Trophoblast cell (in vitro differentiated cells and primary cell): Measurements from ENCODE around the gene SLC13A3.

ENCODE experiments used
- DNase-seq, 2 donors: peaks; one replicate each; pipeline ENCODE4 v3.0.0-alpha.2; 2016
- H2AFZ ChIP-seq: 2 replicates; pipeline ENCODE4 v1.6.1; 2013; ENCODE audit warnings: low read length, moderate library complexity, mild to moderate bottlenecking; ENCODE audit not compliant: insufficient read depth, poor library complexity
- H2AK5ac ChIP-seq: 2 replicates; pipeline ENCODE4 v1.6.1; 2013; ENCODE audit warnings: mild to moderate bottlenecking, low read length
- H2BK120ac ChIP-seq: 2 replicates; pipeline ENCODE4 v1.6.1; 2013; ENCODE audit warnings: low read length, mild to moderate bottlenecking, moderate library complexity; ENCODE audit not compliant: insufficient read depth, poor library complexity
- H2BK12ac ChIP-seq: 2 replicates; pipeline ENCODE4 v1.6.1; 2013; ENCODE audit warnings: mild to moderate bottlenecking, low read length, moderate library complexity
- H2BK5ac ChIP-seq: 2 replicates; pipeline ENCODE4 v1.6.1; 2013; ENCODE audit warnings: low read length, low read depth, moderate library complexity, mild to moderate bottlenecking; ENCODE audit not compliant: poor library complexity
- H3K14ac ChIP-seq: 2 replicates; pipeline ENCODE4 v1.6.1; 2013; ENCODE audit warnings: mild to moderate bottlenecking, low read length
- H3K18ac ChIP-seq: 2 replicates; pipeline ENCODE4 v1.6.1; 2013; ENCODE audit warnings: mild to moderate bottlenecking, low read length
- H3K23ac ChIP-seq: 2 replicates; pipeline ENCODE4 v1.6.1; 2013; ENCODE audit warnings: low read length
- H3K27ac ChIP-seq: 2 replicates; pipeline ENCODE4 v1.5.1; 2013; ENCODE audit warnings: low read depth, mild to moderate bottlenecking, inconsistent platforms, low read length, moderate library complexity
- H3K27me3 ChIP-seq: 2 replicates; pipeline ENCODE4 v1.6.1; 2013; ENCODE audit warnings: inconsistent platforms, mild to moderate bottlenecking, low read length, moderate library complexity; ENCODE audit not compliant: insufficient read depth
- H3K36me3 ChIP-seq, 2 experiments: 1 replicate in 1 of 2; 2 replicates in 1 of 2; pipeline ENCODE4 v1.6.1; 2013; ENCODE audit warnings: low read length in 2 of 2, mild to moderate bottlenecking in 2 of 2, moderate library complexity in 1 of 2; ENCODE audit not compliant: insufficient read depth in 2 of 2, control insufficient read depth in 1 of 2
- H3K4ac ChIP-seq: 2 replicates; pipeline ENCODE4 v1.6.1; 2013; ENCODE audit warnings: low read depth, mild to moderate bottlenecking, low read length, moderate library complexity
- H3K4me1 ChIP-seq, 2 experiments: 1 replicate in 1 of 2; 2 replicates in 1 of 2; pipeline ENCODE4 v1.6.1; 2013; ENCODE audit warnings: low read length in 2 of 2, mild to moderate bottlenecking in 2 of 2, moderate library complexity in 1 of 2; ENCODE audit not compliant: insufficient read depth in 2 of 2, control insufficient read depth in 1 of 2
- H3K4me2 ChIP-seq: 2 replicates; pipeline ENCODE4 v1.6.1; 2013; ENCODE audit warnings: inconsistent platforms, mild to moderate bottlenecking, low read length, moderate library complexity
- H3K4me3 ChIP-seq: 2 replicates; pipeline ENCODE4 v1.5.1; 2013; ENCODE audit warnings: mild to moderate bottlenecking, low read depth, low read length, inconsistent platforms
- H3K79me1 ChIP-seq: one replicate; pipeline ENCODE4 v1.6.1; 2013; ENCODE audit warnings: low read length
- H3K79me2 ChIP-seq: 2 replicates; pipeline ENCODE4 v1.6.1; 2013; ENCODE audit warnings: low read length, mild to moderate bottlenecking; ENCODE audit not compliant: control insufficient read depth, insufficient read depth, poor library complexity
- H3K9ac ChIP-seq: 2 replicates; pipeline ENCODE4 v1.6.1; 2013; ENCODE audit warnings: mild to moderate bottlenecking, low read length
- H3K9me3 ChIP-seq: 2 replicates; pipeline ENCODE4 v1.6.1; 2013; ENCODE audit warnings: low read depth, mild to moderate bottlenecking, control low read depth, inconsistent platforms, low read length; ENCODE audit not compliant: insufficient read depth
- H4K12ac ChIP-seq: 2 replicates; pipeline ENCODE4 v1.6.1; 2013; ENCODE audit warnings: low read depth, mild to moderate bottlenecking, low read length, moderate library complexity
- H4K8ac ChIP-seq: 2 replicates; pipeline ENCODE4 v1.6.1; 2013; ENCODE audit warnings: low read depth, mild to moderate bottlenecking, low read length, moderate library complexity
- H4K91ac ChIP-seq: one replicate; pipeline ENCODE4 v1.6.1; 2013; ENCODE audit warnings: low read depth, mild to moderate bottlenecking, low read length, moderate library complexity
- WGBS: extraction: QIAGEN DNeasy Blood & Tissue Kit; methylation state at CpG from one replicate; pipeline ENCODE4 v1.1.7; 2013; ENCODE audit warnings: missing lambda C conversion rate; ENCODE audit not compliant: insufficient read length, insufficient coverage; ENCODE audit errors: extremely low coverage; 5-methylcytosine and 5-hydroxymethylcytosine counted together

The SLC13A3 gene

DNA sequence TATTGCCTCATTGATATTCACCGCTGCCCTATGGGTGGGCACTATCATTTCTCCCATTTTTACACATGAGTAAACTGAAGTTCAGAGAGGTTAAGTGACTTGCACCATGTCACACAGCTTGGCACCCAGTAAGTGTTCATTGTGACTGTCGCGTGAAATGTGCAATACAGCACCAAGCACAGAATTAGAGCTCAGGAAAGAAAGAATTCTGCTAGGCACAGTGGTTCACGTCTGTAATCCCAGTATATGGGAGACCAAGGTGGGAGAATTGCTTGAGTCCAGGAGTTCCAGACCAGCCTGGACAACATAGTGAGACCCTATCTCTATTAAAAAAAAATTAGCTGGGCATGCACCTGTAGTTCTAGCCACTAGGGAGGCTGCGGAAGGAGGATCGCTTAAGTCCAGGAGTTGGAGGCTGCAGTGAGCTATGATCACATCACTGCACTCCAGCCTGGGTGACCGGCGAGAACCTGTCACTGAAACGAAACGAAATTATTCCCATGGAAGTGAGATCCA, 626 bp downstream of the SLC13A3 start:
- Histone ChIP-seq H4K91ac (no peak overlapping the region), H3K27ac (no peak overlapping the region), H2BK12ac (no peak overlapping the region), H3K79me2 (no peaks in the 10 kb centered on the region), H2BK5ac (no peak overlapping the region), H3K4me1 (peaks cover 0 to 6% of the 10 kb centered on the region in 2 experiments), H3K27me3 (peaks cover 3% of the 10 kb centered on the region), H3K9me3 (peaks cover 1% of the 10 kb centered on the region), H3K4ac (no peak overlapping the region), H2BK120ac (no peak overlapping the region), H3K4me3 (no peak overlapping the region), H2AFZ (no peak overlapping the region), H3K79me1 (no peaks in the 10 kb centered on the region), H3K36me3 (no peaks in the 10 kb centered on the region), H3K23ac (no peak overlapping the region), H4K8ac (no peak overlapping the region), H3K4me2 (no peak overlapping the region), H4K12ac (no peak overlapping the region), H2AK5ac (no peak overlapping the region), H3K14ac (no peak overlapping the region), H3K9ac (no peak overlapping the region), H3K18ac (no peak overlapping the region)
- no CpG with 5 or more reads among the region's 10 CpGs for WGBS
- DNase-seq: peak; percentile 11 to 40

DNA sequence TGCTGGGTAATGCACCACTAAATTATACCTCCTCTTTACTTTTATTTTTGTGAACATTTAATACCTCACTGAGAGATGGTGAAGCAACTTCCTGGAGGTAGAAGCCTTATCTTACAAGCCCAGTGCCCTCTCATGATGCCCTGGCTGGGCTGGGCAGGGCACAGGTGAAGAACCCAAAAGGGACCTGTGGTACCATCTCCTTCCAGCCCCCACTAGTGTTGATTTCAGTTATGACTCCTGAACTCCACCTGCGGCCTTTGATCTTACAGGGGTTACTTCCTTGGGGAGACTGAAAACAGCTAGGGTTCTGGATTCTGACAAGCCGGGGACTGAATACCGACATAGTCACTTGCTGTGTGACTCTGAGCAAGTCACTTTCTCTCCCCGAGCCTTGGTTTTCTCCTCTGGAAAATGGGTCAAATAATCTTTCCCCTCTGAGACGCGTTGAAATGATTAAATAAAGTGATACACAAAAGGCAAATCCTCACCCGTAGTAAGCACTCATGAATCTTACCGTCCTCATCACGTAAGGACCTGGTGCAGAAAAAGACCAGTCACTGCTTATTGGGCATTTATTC, 1.2 kb downstream of the SLC13A3 start:
- no CpG with 5 or more reads among the region's 9 CpGs for WGBS
- Histone ChIP-seq H2BK5ac (no peak overlapping the region), H2BK12ac (no peak overlapping the region), H3K9ac (no peak overlapping the region), H2AFZ (no peak overlapping the region), H3K79me2 (no peaks in the 10 kb centered on the region), H3K4me1 (peaks cover 0 to 6% of the 10 kb centered on the region in 2 experiments), H3K79me1 (no peaks in the 10 kb centered on the region), H3K14ac (no peak overlapping the region), H4K91ac (no peak overlapping the region), H3K23ac (no peak overlapping the region), H4K8ac (no peak overlapping the region), H3K36me3 (no peaks in the 10 kb centered on the region), H3K4ac (no peak overlapping the region), H3K27ac (no peak overlapping the region), H3K27me3 (peaks cover 3% of the 10 kb centered on the region), H3K18ac (no peak overlapping the region), H3K4me3 (no peak overlapping the region), H3K4me2 (no peak overlapping the region), H2BK120ac (no peak overlapping the region), H2AK5ac (no peak overlapping the region), H4K12ac (no peak overlapping the region), H3K9me3 (peaks cover 1% of the 10 kb centered on the region)
- DNase-seq: no peak

DNA sequence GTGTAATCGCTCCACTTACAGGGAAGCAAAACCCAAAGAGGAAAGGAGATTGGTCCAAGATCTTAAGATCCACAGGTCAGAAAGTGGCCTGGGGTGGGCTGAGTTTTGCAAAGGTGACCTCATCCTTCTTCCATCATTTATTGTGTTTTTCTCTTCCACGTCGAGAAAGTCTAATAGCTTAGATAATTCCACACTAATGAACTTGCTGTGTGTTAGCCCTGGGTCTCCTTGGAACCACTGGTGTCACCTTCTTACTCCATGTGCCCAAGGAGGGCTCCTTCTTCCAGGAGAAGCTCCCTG, 1.7 kb downstream of the SLC13A3 start:
- Histone ChIP-seq H3K4me2 (no peak overlapping the region), H2BK5ac (no peak overlapping the region), H3K14ac (no peak overlapping the region), H4K91ac (no peak overlapping the region), H3K4ac (no peak overlapping the region), H3K27me3 (peaks cover 3% of the 10 kb centered on the region), H3K18ac (no peak overlapping the region), H3K9me3 (peaks cover 1% of the 10 kb centered on the region), H4K8ac (no peak overlapping the region), H2AFZ (no peak overlapping the region), H2BK12ac (no peak overlapping the region), H3K27ac (no peak overlapping the region), H2BK120ac (no peak overlapping the region), H4K12ac (no peak overlapping the region), H3K4me1 (peaks cover 0 to 6% of the 10 kb centered on the region in 2 experiments), H3K79me1 (no peaks in the 10 kb centered on the region), H2AK5ac (no peak overlapping the region), H3K36me3 (no peaks in the 10 kb centered on the region), H3K9ac (no peak overlapping the region), H3K4me3 (no peak overlapping the region), H3K79me2 (no peaks in the 10 kb centered on the region), H3K23ac (no peak overlapping the region)
- DNase-seq: no peak
- WGBS: no CpG with 5 or more reads among the region's 3 CpGs

DNA sequence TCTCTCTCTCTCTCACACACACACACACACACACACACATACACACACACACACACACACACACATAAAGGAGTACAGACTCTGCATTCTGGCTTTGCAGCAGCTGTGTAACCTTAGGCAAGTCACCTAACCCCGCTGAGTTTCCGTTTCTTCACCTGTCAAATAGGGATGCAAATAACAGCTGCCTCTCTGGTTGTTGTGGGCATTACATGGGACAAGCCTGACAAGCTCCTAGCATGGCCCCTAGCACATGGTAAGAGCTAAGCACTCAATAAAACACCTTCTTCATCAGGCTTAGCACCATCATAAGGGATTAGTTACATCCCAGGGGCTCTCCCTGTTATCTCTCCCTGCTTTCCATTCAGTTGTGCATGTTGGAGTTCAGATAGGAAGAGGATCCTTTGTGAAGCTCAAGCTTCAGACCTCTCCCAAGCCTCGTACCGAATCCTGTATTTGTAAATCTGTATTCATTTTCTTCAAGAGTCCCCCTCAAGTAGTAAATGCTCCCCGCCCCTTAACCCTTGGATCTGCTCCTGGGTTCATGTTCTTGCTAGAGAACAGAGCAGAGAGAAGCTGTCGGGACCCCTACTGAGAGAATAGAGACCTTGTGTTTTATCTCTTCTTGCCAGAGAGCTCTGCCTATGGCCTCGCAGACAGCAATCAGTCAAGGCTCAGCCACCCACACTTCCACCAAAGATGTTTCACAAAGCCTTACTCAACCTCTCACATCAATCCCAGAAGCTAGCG, 2.2 kb downstream of the SLC13A3 start:
- Histone ChIP-seq H3K4me2 (no peak overlapping the region), H2AFZ (no peak overlapping the region), H4K91ac (no peak overlapping the region), H2AK5ac (no peak overlapping the region), H3K4me3 (no peak overlapping the region), H3K14ac (no peak overlapping the region), H3K18ac (no peak overlapping the region), H3K4me1 (peaks cover 0 to 6% of the 10 kb centered on the region in 2 experiments), H3K9ac (no peak overlapping the region), H2BK120ac (no peak overlapping the region), H3K23ac (no peak overlapping the region), H2BK5ac (no peak overlapping the region), H3K79me2 (no peaks in the 10 kb centered on the region), H4K8ac (no peak overlapping the region), H3K4ac (no peak overlapping the region), H3K36me3 (no peaks in the 10 kb centered on the region), H2BK12ac (no peak overlapping the region), H3K9me3 (peaks cover 1% of the 10 kb centered on the region), H3K27ac (no peak overlapping the region), H3K79me1 (no peaks in the 10 kb centered on the region), H4K12ac (no peak overlapping the region), H3K27me3 (peaks cover 3% of the 10 kb centered on the region)
- DNase-seq: no peak
- WGBS: no CpG with 5 or more reads among the region's 8 CpGs
